Astrocyte of the cerebellum (primary cell): ENCODE results near the gene ZSWIM4.

Source experiments
- DNase-seq: peaks from one replicate; pipeline ENCODE4 v3.0.0-alpha.2; 2011; ENCODE audit warnings: low read depth
- H3K4me3 ChIP-seq: 2 replicates; pipeline ENCODE4 v1.5.1; 2011; ENCODE audit warnings: mild to moderate bottlenecking, low read depth, low read length, moderate library complexity
- CTCF ChIP-seq: IDR thresholded peaks from 2 replicates; pipeline ENCODE4 v1.5.1; 2012; ENCODE audit warnings: low read length, low read depth, moderate library complexity, mild to moderate bottlenecking; ENCODE audit errors: missing control alignments
- in situ Hi-C: cut with HindIII; loops from 2 replicates; pipeline ENCODE4 v1.10.0; 2017; ENCODE audit warnings: low sequenced_read_pairs

The ZSWIM4 gene

DNA sequence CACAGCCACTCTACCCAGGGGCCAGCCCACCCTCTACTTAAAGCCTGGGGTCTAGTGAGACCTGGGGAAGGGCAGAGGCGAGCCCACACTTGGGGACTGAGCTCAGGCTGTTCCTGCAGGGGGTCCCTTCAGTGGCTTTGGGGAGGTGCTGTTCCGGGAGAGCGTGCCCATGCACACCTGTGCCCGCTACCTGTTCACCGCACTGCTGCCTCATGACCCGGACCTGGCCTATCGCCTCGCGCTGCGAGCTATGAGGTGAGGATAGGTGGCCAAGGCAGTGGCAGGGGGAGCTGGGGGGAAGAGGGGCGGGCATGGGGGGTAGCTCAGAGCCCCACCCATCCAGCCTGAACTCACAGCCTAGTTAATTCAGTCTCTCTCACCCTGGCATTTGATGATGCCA lies 24.0 kb downstream of the ZSWIM4 start:
- TF ChIP-seq CTCF, result no peak
- no peak for DNase-seq

DNA sequence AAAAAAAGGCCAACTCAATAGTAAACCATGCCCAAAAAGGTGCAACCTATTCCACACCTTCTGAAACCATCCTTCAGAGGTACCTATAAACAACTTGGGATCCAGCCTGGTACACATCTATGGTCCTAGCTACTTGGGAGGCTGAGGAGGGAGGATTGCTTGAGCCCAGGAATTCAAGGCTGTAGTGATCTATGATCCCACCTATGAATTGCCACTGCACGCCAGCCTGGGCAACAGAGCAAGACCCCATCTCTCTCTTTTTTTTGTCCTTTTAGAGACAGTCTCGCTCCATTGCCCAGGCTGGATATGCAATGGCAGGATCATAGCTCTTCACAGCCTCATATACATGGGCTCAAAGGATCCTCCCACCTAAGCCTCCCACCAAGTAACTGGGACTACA lies 26.0 kb downstream of the ZSWIM4 start:
- no peak overlapping the region for H3K4me3 ChIP-seq
- DNase-seq, result no peak
- no peak for TF ChIP-seq CTCF
- in situ Hi-C loops, result no loop called here

More for the DNA sequence above, 24.0 kb downstream of the ZSWIM4 start:
- H3K4me3 ChIP-seq, result no peak overlapping the region
- in situ Hi-C loops, result no loop called here

DNA sequence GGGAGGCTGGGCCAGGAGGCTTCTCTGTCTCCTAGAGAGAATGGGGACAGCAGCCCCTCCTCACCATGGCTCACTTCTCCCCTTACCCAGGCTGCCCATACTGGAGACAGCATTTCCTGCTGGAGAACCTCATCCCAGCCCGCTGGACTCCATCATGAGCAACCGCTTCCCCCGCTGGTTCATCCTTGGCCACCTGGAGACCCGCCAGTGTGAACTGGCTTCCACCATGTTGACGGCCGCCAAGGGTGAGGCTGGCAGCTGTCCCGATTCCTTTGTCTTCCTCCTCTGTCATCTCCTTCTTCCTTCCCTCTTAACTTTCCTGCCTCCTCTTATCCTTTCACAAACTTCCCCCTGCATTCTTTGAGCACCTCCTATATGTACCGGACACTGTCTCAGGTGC lies 28.0 kb downstream of the ZSWIM4 start:
- in situ Hi-C loops, result no loop called here
- DNase-seq, result no peak
- no peak overlapping the region for H3K4me3 ChIP-seq
- no peak for TF ChIP-seq CTCF

DNA sequence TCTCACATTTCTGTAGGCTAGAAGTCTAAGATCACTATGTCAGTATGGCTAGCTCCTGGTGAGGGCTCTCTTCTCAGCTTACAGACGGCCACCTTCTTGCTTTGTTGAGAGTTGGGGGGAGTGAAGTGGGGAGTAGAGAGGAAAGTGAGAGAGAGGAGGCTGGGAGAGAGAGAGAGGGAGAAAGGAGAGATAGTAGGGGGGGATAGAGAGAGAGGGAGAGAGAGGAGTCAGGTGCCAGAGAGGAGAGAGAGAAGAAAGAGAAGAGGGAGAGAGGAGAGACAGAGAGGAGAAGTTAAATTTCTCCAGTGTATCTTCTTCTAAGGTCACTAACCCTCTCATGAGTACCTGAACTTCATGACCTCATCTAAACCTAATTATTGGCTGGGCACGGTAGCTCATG lies 28.7 kb downstream of the ZSWIM4 start:
- no peak for TF ChIP-seq CTCF
- no peak for DNase-seq
- in situ Hi-C loops, result no loop called here
- H3K4me3 ChIP-seq, result no peak overlapping the region

GRCh38 chr19:13824703-13825102 lies 29.5 kb downstream of the ZSWIM4 start:
- in situ Hi-C loops, result no loop called here
- H3K4me3 ChIP-seq, result no peak overlapping the region
- no peak for DNase-seq
- TF ChIP-seq CTCF, result no peak

DNA sequence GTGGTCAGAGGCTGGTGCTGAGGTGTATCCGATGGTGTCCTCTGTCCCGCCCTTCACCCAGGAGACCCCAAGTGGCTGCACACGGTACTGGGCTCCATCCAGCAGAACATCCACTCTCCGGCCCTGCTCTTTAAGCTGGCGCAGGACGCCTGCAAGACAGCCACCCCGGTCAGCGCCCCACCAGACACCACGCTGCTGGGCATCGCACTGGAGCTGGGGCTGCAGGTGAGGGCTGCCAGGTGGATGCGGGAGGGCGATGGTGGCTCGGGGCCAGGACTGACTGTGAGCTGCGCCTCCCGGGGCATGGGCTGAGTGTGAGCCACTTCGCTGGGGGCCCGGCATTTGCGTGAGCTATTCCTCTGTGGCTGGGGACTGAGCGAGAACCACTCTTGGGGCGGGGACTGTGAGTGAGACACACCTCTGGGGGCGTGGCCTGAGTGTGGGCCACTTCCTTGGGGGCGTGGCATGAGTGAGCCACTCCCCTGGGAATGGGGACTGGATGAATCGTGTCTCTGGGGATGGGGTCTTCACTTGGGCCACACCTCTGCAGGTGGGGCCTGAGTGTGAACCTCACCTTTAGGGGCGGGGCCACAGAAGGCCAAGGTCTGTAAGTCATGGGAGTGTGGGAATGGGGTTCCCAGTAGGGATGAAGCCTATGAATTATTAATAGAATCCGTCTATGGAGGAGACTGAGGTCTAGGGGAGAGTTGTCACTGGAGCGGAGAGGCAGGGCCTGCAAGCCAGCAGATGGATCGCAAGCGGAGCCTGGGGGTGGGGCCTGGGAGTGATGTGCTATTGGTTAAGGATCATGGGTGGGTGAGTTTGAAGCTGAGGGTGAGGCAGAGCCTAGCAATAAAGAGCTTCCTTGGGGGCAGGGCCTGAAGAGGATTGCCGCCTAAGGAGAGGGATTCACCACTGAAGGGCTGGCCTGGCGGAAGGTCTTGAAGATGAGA lies 30.5 kb downstream of the ZSWIM4 start:
- no peak for DNase-seq
- TF ChIP-seq CTCF, result peak; percentile 15
- in situ Hi-C loops, result no loop called here
- no peak overlapping the region for H3K4me3 ChIP-seq
